ENCODE measurements around the gene TRIM28. TPM values are rescaled to one million over a fixed set of nuclear protein-coding genes. Genes with fewer than 3 reads are reported as not detected.

Gene TRIM28
- total RNA-seq: 100 to 1,000 TPM; 171 to 274 (median 196) TPM

GRCh38 chr19:58543826-58544590 lies at the start of gene TRIM28:
TRIM28 (plus strand) TSS chr19:58544064; CDS start chr19:58544758, 694 bp downstream.
- peak; percentile 97 for ATAC-seq
- Histone ChIP-seq H3K36me3 (peaks cover 7 to 36% of the 10 kb centered on the region in 2 donors), H3K4me3 (peak within 1 kb of the TSS; percentile 76 to 86), H3K9me3 (no peaks in the 10 kb centered on the region), H3K4me1 (peaks cover 5 to 49% (median 22%) of the 10 kb centered on the region in 3 donors), H3K27me3 (peaks cover 16% of the 10 kb centered on the region), H3K27ac (peak within 1 kb of the TSS; percentile 86 to 97 (median 94))
- 0 to 7% methylated on average over 3 to 5 of the region's 73 CpGs for WGBS, 2 donors (ENCODE audit: low coverage in 1 of 2)
- peak in 2 of 4 experiments; percentile 5 to 26 for TF ChIP-seq CTCF (IDR thresholded peaks at IDR 0.05)
- peak; percentile 98 for TF ChIP-seq POLR2AphosphoS5 (IDR thresholded peaks at IDR 0.05)
- TF ChIP-seq POLR2A (IDR thresholded peaks at IDR 0.05): peak; percentile 99
- no peak for TF ChIP-seq EP300 (IDR thresholded peaks at IDR 0.05)

GRCh38 chr19:58497634-58498170 lies 46.2 kb upstream of the TRIM28 start:
- Histone ChIP-seq H3K27ac (no peak overlapping the region), H3K4me1 (peaks cover 0 to 26% (median 18%) of the 10 kb centered on the region in 3 donors), H3K27me3 (no peaks in the 10 kb centered on the region), H3K9me3 (no peaks in the 10 kb centered on the region), H3K4me3 (no peak overlapping the region), H3K36me3 (no peaks in the 10 kb centered on the region)
- no peak for TF ChIP-seq CTCF (IDR thresholded peaks at IDR 0.05)
- no peak for TF ChIP-seq POLR2AphosphoS5 (IDR thresholded peaks at IDR 0.05)
- no peak for TF ChIP-seq POLR2A (IDR thresholded peaks at IDR 0.05)
- no peak for TF ChIP-seq EP300 (IDR thresholded peaks at IDR 0.05)
- ATAC-seq: no peak
- WGBS, 2 donors (ENCODE audit: low coverage in 1 of 2): 75 to 86% methylated on average over 1 to 6 of the region's 8 CpGs

- TF ChIP-seq POLR2AphosphoS5 (IDR thresholded peaks at IDR 0.05): no peak
- no peak for TF ChIP-seq CTCF (IDR thresholded peaks at IDR 0.05)
- no peak for TF ChIP-seq EP300 (IDR thresholded peaks at IDR 0.05)
- no peak for TF ChIP-seq POLR2A (IDR thresholded peaks at IDR 0.05)
- Histone ChIP-seq H3K36me3 (no peaks in the 10 kb centered on the region), H3K9me3 (no peaks in the 10 kb centered on the region), H3K4me1 (peaks cover 0 to 26% (median 18%) of the 10 kb centered on the region in 3 donors), H3K27ac (peak overlapping the region in 3 of 4 donors; percentile 65 to 87 (median 80)), H3K4me3 (peak overlapping the region; percentile 3 to 59), H3K27me3 (no peaks in the 10 kb centered on the region)
- ATAC-seq: no peak
- 75% methylated on average over 7 of the region's 22 CpGs; no CpG with 5 or more reads in 1 of the 2 donors for WGBS, 2 donors (ENCODE audit: low coverage in 1 of 2)
Observed at GRCh38 chr19:58498316-58499020, 45.4 kb upstream of the TRIM28 start.

GRCh38 chr19:58499021-58499927 lies 44.6 kb upstream of the TRIM28 start:
- Histone ChIP-seq H3K36me3 (no peaks in the 10 kb centered on the region), H3K27ac (peak overlapping the region; percentile 50 to 87 (median 82)), H3K27me3 (no peaks in the 10 kb centered on the region), H3K4me3 (peak overlapping the region; percentile 56 to 59), H3K9me3 (no peaks in the 10 kb centered on the region), H3K4me1 (peaks cover 0 to 26% (median 18%) of the 10 kb centered on the region in 3 donors)
- TF ChIP-seq POLR2AphosphoS5 (IDR thresholded peaks at IDR 0.05): peak; percentile 80
- peak in 3 of 4 experiments; percentile 27 to 48 (median 40) for TF ChIP-seq CTCF (IDR thresholded peaks at IDR 0.05)
- no peak for TF ChIP-seq EP300 (IDR thresholded peaks at IDR 0.05)
- WGBS, 2 donors (ENCODE audit: low coverage in 1 of 2): 1 to 11% methylated on average over 3 to 25 of the region's 60 CpGs
- ATAC-seq: peak; percentile 100
